WTC11 (cell line): ENCODE results near the gene OBSCN. TPM values are rescaled to one million over a fixed set of nuclear protein-coding genes. Genes with fewer than 3 reads are reported as not detected.

Source experiments
- ATAC-seq: fragments of 200-7000 bp; cut with Tn5 transposase; 2 replicates; pipeline ENCODE4 v1.10.0; 2021; ENCODE audit warnings: mild to moderate bottlenecking, moderate library complexity
- CTCF ChIA-PET: fragments of 300-600 bp; sonication (Branson Sonifier 250); formaldehyde crosslinking; loops from one replicate; lab custom pipeline; 2021; ENCODE audit warnings: antibody characterized with exemption; lab: Charles Lee
- POLR2A ChIA-PET: fragments of 350-600 bp; sonication (Branson Sonifier 250); formaldehyde crosslinking; loops from one replicate; lab custom pipeline; 2021; ENCODE audit warnings: antibody characterized with exemption; lab: Charles Lee
- DNase-seq: peaks from one replicate; pipeline ENCODE4 v3.0.0; 2021; ENCODE audit warnings: low spot score
- H3K27ac Mint-ChIP-seq: 2 replicates; pipeline ENCODE4 v1.8.0; 2021; ENCODE audit warnings: mixed read lengths
- H3K27me3 Mint-ChIP-seq: 2 replicates; pipeline ENCODE4 v1.8.0; 2021; ENCODE audit warnings: low read depth, mild to moderate bottlenecking, moderate library complexity, mixed read lengths
- H3K36me3 Mint-ChIP-seq: 2 replicates; pipeline ENCODE4 v1.8.0; 2021; ENCODE audit warnings: mixed read lengths
- H3K4me1 Mint-ChIP-seq: 2 replicates; pipeline ENCODE4 v1.8.0; 2022; ENCODE audit warnings: mixed read lengths
- H3K4me3 Mint-ChIP-seq: 2 replicates; pipeline ENCODE4 v1.8.0; 2021; ENCODE audit warnings: mild to moderate bottlenecking, moderate library complexity, mixed read lengths
- H3K9me3 Mint-ChIP-seq: 2 replicates; pipeline ENCODE4 v1.8.0; 2021; ENCODE audit warnings: mixed read lengths
- CBFB ChIP-seq: sonication (generic); formaldehyde crosslinking; IDR thresholded peaks from 2 replicates; pipeline ENCODE4 v1.8.1; 2022; ENCODE audit warnings: mild to moderate bottlenecking, low read depth, missing genetic modification reagents
- EMX1 ChIP-seq: fragments of 250-450 bp; sonication (Bioruptor Pico); IDR thresholded peaks from 2 replicates; pipeline ENCODE4 v1.8.0; 2021; ENCODE audit warnings: mild to moderate bottlenecking
- ERG ChIP-seq: fragments of 250-450 bp; sonication (Bioruptor Pico); IDR thresholded peaks from 2 replicates; pipeline ENCODE4 v1.8.0; 2021; ENCODE audit warnings: mild to moderate bottlenecking
- FOXP1 ChIP-seq: sonication (generic); formaldehyde crosslinking; IDR thresholded peaks from 2 replicates; pipeline ENCODE4 v1.8.0; 2022; ENCODE audit warnings: missing genetic modification reagents, mild to moderate bottlenecking, moderate library complexity, borderline replicate concordance
- GABPB1 ChIP-seq: sonication (generic); formaldehyde crosslinking; IDR thresholded peaks from 2 replicates; pipeline ENCODE4 v1.8.1; 2023; ENCODE audit warnings: mild to moderate bottlenecking, missing genetic modification reagents
- MYBL2 ChIP-seq: sonication (generic); formaldehyde crosslinking; IDR thresholded peaks from 2 replicates; pipeline ENCODE4 v1.8.1; 2023; ENCODE audit warnings: mild to moderate bottlenecking, moderate library complexity, missing genetic modification reagents
- NFE2L1 ChIP-seq: sonication (generic); formaldehyde crosslinking; IDR thresholded peaks from 2 replicates; pipeline ENCODE4 v1.8.1; 2023; ENCODE audit warnings: missing genetic modification reagents
- PREB ChIP-seq: sonication (generic); formaldehyde crosslinking; IDR thresholded peaks from 2 replicates; pipeline ENCODE4 v1.8.1; 2022; ENCODE audit warnings: mild to moderate bottlenecking, missing genetic modification reagents, moderate library complexity, borderline replicate concordance
- PRRX2 ChIP-seq: fragments of 250-450 bp; sonication (Bioruptor Pico); IDR thresholded peaks from 2 replicates; pipeline ENCODE4 v1.8.0; 2021; ENCODE audit warnings: mild to moderate bottlenecking
- RELA ChIP-seq: sonication (generic); formaldehyde crosslinking; IDR thresholded peaks from 2 replicates; pipeline ENCODE4 v1.8.1; 2022; ENCODE audit warnings: missing genetic modification reagents, mild to moderate bottlenecking, borderline replicate concordance
- SMAD3 ChIP-seq: sonication (generic); formaldehyde crosslinking; IDR thresholded peaks from 2 replicates; pipeline ENCODE4 v1.8.0; 2022; ENCODE audit warnings: missing genetic modification reagents, mild to moderate bottlenecking, borderline replicate concordance
- SOX15 ChIP-seq: fragments of 250-450 bp; sonication (Bioruptor Pico); IDR thresholded peaks from 2 replicates; pipeline ENCODE4 v1.9.0; 2021; ENCODE audit warnings: mild to moderate bottlenecking
- TEAD1 ChIP-seq: sonication (generic); formaldehyde crosslinking; IDR thresholded peaks from 2 replicates; pipeline ENCODE4 v1.8.0; 2022; ENCODE audit warnings: mild to moderate bottlenecking, missing genetic modification reagents
- ZBTB21 ChIP-seq: sonication (generic); formaldehyde crosslinking; IDR thresholded peaks from 2 replicates; pipeline ENCODE4 v1.8.1; 2023; ENCODE audit warnings: mild to moderate bottlenecking, missing genetic modification reagents, borderline replicate concordance
- ZNF263 ChIP-seq: sonication (generic); formaldehyde crosslinking; IDR thresholded peaks from 2 replicates; pipeline ENCODE4 v1.8.1; 2022; ENCODE audit warnings: low read depth, mild to moderate bottlenecking, moderate library complexity, missing genetic modification reagents
- ZNF281 ChIP-seq: sonication (generic); formaldehyde crosslinking; IDR thresholded peaks from 2 replicates; pipeline ENCODE4 v1.8.0; 2023; ENCODE audit warnings: mild to moderate bottlenecking, missing genetic modification reagents
- ZNF416 ChIP-seq: fragments of 250-450 bp; sonication (Bioruptor Pico); IDR thresholded peaks from 2 replicates; pipeline ENCODE4 v1.9.0; 2021; ENCODE audit warnings: mild to moderate bottlenecking, inconsistent platforms
- ZNF671 ChIP-seq: fragments of 250-450 bp; sonication (Bioruptor Pico); IDR thresholded peaks from 2 replicates; pipeline ENCODE4 v1.8.0; 2021; ENCODE audit warnings: mild to moderate bottlenecking
- ZSCAN18 ChIP-seq: fragments of 250-450 bp; sonication (Bioruptor Pico); IDR thresholded peaks from 2 replicates; pipeline ENCODE4 v2.1.2; 2022; ENCODE audit warnings: mild to moderate bottlenecking, moderate library complexity
- total RNA-seq: library from RNA; stranded (reverse); gene quantifications from 3 replicates; pipeline ENCODE4 v1.2.3, GENCODE V29; 2021
- TF ChIP-seq, protein P1 (sequence below): sonication (generic); formaldehyde crosslinking; IDR thresholded peaks from 2 replicates; pipeline ENCODE4 v1.8.0; 2022; ENCODE audit warnings: missing genetic modification reagents
- TF ChIP-seq, protein P2 (sequence below): fragments of 200-600 bp; IDR thresholded peaks from 2 replicates; pipeline ENCODE4 v1.8.0; 2022; ENCODE audit warnings: antibody characterized with exemption

Gene OBSCN
- total RNA-seq, 1 experiment from 2014 or later: 38.8 TPM

GRCh38 chr1:228212415-228212965 is 4.6 kb downstream of the OBSCN start (continued):
- TF ChIP-seq ZNF281 (CRISPR knock-in tag) (no peak), SMAD3 (no peak), FOXP1 (peak; percentile 30; the same call in 1 of the 2 replicates), TEAD1 (CRISPR knock-in tag) (0 out of 2 replicates have a peak, but pooled peaks have one; percentile 26), EMX1 (CRISPR knock-in tag) (no peak), CBFB (CRISPR knock-in tag) (no peak), MYBL2 (0 out of 2 replicates have a peak, but pooled peaks have one; percentile 0), ERG (CRISPR knock-in tag) (no peak), PRRX2 (CRISPR knock-in tag) (no peak), PREB (CRISPR knock-in tag) (no peak)
- TF ChIP-seq, protein P1, sequence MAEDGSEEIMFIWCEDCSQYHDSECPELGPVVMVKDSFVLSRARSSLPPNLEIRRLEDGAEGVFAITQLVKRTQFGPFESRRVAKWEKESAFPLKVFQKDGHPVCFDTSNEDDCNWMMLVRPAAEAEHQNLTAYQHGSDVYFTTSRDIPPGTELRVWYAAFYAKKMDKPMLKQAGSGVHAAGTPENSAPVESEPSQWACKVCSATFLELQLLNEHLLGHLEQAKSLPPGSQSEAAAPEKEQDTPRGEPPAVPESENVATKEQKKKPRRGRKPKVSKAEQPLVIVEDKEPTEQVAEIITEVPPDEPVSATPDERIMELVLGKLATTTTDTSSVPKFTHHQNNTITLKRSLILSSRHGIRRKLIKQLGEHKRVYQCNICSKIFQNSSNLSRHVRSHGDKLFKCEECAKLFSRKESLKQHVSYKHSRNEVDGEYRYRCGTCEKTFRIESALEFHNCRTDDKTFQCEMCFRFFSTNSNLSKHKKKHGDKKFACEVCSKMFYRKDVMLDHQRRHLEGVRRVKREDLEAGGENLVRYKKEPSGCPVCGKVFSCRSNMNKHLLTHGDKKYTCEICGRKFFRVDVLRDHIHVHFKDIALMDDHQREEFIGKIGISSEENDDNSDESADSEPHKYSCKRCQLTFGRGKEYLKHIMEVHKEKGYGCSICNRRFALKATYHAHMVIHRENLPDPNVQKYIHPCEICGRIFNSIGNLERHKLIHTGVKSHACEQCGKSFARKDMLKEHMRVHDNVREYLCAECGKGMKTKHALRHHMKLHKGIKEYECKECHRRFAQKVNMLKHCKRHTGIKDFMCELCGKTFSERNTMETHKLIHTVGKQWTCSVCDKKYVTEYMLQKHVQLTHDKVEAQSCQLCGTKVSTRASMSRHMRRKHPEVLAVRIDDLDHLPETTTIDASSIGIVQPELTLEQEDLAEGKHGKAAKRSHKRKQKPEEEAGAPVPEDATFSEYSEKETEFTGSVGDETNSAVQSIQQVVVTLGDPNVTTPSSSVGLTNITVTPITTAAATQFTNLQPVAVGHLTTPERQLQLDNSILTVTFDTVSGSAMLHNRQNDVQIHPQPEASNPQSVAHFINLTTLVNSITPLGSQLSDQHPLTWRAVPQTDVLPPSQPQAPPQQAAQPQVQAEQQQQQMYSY (CRISPR knock-in tag): no peak

- DNase-seq (peak; percentile 94), ATAC-seq (peak; percentile 82)
- POLR2A ChIA-PET: interaction anchor here (0.5 to 1.3 kb wide), 5 partner anchors 39 to 233 kb away, joined by 3 to 5 read pairs (median 3); partner anchors contain the start of gene IBA57
- Mint-ChIP-seq H3K9me3 (no peaks in the 10 kb centered on the region), H3K27ac (peak overlapping the region; percentile 95), H3K36me3 (peaks cover 14% of the 10 kb centered on the region), H3K4me3 (peak overlapping the region; percentile 84), H3K4me1 (peaks cover 3% of the 10 kb centered on the region; the same call in 1 of the 2 replicates), H3K27me3 (peaks cover 14% of the 10 kb centered on the region)
- CTCF ChIA-PET: interaction anchor here (0.5 to 3.3 kb wide), 25 partner anchors 9 to 366 kb away, joined by 3 to 22 read pairs (median 6); partner anchors contain the start of genes IBA57 and TRIM11
- TF ChIP-seq ZBTB21 (CRISPR knock-in tag): no peak
- TF ChIP-seq ZNF671 (CRISPR knock-in tag): no peak
- no peak for TF ChIP-seq ZNF416 (CRISPR knock-in tag)
- no peak for TF ChIP-seq RELA (CRISPR knock-in tag)
- TF ChIP-seq GABPB1: no peak
- no peak for TF ChIP-seq SOX15
- no peak for TF ChIP-seq ZNF263 (CRISPR knock-in tag)
- 0 out of 2 replicates have a peak, but pooled peaks have one; percentile 19 for TF ChIP-seq NFE2L1 (CRISPR knock-in tag)
- TF ChIP-seq, protein P2, sequence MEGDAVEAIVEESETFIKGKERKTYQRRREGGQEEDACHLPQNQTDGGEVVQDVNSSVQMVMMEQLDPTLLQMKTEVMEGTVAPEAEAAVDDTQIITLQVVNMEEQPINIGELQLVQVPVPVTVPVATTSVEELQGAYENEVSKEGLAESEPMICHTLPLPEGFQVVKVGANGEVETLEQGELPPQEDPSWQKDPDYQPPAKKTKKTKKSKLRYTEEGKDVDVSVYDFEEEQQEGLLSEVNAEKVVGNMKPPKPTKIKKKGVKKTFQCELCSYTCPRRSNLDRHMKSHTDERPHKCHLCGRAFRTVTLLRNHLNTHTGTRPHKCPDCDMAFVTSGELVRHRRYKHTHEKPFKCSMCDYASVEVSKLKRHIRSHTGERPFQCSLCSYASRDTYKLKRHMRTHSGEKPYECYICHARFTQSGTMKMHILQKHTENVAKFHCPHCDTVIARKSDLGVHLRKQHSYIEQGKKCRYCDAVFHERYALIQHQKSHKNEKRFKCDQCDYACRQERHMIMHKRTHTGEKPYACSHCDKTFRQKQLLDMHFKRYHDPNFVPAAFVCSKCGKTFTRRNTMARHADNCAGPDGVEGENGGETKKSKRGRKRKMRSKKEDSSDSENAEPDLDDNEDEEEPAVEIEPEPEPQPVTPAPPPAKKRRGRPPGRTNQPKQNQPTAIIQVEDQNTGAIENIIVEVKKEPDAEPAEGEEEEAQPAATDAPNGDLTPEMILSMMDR: peak; percentile 22; the same call in 1 of the 2 replicates
- no peak for TF ChIP-seq PREB (CRISPR knock-in tag)
- no peak for TF ChIP-seq ZSCAN18 (CRISPR knock-in tag)
Measured at GRCh38 chr1:228212966-228213844, 5.4 kb downstream of the OBSCN start.
